Measurements from ENCODE around the gene RNU1-1.
"Not testable (repeated sequence)": the region's sequence is repeated elsewhere in the genome, so short reads cannot be mapped to it uniquely, and the experiment has no call there.

The RNU1-1 gene

DNA sequence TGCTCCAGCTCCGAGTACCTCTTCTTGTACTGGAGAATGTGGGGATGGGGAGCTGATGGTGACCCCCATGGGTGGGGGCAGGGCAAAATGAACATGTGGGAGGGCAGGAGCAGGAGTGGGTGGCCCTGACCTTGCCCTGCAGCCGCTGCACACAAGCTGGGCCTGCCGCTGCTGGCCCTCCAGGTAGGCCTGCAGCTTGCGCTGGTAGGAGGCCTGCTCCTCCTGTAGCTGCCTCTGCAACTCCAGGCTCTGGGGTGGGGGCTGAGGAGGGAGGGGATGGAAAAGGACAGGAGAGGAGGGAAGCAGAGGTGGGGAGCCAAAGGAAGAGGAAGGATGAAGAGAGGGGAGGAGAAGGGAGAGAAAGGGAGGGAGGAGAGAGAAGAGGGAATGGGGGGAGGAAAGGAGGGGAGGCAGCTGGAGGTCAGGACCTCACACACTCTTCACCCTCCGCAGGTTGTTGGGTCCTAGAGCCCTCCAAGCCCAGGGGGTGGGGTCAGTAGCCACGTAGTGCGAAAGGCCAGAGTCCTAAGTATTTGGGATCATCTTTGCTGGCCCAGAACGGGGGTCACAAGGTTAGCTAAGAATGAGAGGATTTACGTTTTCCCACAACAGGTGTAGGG lies 22.9 kb downstream of the RNU1-1 start:
- no peak for DNase-seq

DNA sequence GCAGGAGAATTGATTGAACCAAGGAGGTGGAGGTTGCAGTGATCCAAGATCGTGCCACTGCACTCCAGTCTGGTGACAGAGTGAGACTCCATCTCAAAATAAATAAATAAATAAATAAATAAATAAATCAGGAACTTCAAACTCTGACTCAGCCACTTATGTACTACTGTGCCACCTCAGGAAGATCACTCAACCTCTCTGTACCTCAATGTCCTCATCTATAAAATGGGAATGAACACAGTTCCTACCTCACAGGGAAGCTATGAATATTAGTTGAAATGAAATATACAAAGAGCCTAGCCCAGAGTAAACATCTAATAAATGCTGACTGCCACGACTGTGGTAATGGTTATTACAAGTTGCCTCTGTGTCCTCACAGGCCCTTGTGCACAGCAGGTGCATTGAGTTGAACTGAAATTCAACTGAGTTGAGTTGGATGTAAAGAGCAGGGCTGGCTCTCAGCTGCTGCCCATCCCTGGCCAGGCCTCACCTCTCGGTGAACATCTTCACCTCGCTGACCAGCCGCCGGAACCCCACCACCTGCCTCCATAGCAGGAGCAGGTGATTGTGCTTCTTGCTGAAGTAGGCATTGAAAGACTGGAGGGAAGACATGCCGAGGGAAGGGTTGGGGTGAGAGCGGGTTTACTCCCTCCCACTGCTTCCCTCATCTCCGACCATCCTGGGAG lies 24.7 kb downstream of the RNU1-1 start:
- DNase-seq, result not testable (repeated sequence)

DNA sequence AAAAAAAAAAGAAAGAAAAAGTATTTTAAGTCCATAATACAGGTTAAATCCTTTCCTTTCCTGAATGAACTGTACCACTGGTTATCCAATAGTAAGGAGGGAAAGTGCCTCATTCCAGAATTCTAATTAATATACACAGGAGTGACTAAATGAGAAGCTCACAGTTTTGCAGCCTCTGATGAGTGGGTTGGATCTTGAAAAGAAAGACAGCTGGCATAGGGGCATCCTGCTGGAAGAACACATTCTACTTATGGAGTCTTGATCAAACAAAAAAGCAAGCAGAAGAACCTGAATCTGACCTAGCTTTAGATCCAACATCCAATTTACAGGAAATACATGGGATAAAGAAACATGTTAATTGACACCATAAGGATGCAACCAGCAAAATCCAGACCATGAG lies 27.1 kb downstream of the RNU1-1 start:
- DNase-seq, result not testable (repeated sequence)

DNA sequence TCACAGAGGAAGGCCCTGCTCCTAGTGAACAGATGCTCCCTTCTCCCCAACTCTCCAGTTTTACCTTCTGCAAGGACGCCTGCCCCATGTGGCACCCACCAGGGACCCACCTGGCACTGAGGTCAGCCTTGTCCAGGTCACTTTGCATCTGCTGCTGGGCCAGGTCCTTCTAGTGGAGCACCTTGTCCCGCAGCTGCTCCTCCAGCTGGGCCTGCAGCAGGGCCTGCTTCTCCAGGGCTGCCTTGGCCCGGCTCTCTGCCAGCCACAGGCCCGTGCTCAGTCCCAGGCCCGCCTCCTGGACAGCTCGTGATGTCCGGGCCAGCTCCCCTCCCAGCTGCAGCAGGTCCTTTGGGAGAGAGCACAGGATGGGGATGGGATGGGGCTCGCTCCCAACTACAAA lies 27.8 kb downstream of the RNU1-1 start:
- DNase-seq, result not testable (repeated sequence)

DNA sequence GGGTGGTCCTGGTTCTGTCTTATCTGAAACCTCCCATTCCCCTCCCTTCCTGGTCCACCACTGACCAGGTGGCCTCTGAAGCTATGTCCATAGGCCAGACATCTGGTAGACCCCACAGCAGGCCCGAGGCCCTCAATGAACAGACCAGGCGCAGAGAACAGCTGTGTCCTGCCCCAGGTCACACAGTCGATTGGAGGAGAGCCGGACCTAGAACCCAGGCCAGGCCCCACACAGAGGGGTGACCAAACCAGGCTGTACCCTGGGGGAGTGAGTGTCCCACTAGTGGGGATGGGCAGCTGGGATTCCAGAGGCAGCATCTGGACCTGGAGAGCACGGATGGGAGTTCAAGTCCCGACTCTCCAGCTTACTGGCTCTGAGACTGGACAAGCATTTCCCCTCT lies 29.2 kb downstream of the RNU1-1 start:
- DNase-seq, result no peak

DNA sequence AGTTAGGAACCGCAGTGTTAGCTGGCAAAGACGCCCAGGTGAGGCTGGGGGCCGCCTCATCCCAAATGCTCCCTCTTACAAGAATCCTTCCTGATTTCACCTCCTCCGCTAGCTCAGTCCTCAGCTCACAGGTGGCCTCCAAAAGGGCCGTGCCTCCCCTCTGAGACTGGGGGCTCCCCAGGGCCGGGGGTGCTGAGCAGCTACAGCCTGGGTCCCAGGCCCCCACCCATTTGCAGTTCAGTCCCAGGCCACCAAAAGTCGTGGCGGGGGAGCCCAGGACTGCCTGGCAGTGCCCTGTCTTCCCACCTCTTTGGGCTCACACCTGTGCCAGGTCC lies 29.6 kb downstream of the RNU1-1 start:
- DNase-seq, result no peak

DNA sequence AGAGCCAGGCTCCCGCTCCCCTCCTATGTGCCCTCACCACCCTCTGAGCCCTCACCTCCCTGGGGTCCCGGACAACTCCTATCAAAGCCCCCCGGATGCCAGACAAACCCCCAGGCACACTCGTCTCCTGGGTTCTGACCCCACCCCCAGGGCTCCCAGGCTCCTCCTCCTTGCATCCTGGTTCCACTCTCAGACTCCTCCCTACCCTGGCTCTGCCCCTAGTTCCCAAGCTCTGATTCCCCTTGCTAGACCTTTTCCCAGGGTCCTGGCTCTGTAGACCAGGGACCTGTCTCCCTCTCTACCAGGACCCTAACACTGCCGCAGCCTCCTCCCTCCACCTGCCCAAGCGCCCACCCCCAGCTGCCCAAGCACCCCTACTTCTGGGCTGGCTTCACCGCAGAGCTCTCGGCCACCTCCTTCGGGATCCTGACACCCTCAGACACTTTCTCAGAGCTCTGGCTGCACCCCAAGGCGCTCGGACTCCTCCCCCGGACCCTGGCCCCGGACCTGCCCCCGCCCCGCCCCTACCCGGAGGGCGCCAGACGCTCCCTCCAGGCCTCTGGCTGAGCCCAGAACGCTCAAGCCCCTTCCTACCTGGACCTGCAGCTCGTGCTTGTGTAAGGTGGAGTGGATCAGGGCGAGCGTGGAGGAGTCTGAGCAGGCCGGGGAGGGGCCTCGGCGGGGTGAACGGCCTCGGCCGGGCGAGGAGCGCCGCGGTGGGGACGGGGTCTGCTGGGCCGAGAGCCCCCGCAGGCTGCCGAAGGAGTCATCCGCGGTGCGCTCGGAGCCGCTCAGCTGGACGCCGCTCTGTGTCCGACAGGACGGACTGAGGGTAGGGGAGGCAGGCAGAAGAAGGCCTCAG lies 30.2 kb downstream of the RNU1-1 start:
- not testable (repeated sequence) for DNase-seq

DNA sequence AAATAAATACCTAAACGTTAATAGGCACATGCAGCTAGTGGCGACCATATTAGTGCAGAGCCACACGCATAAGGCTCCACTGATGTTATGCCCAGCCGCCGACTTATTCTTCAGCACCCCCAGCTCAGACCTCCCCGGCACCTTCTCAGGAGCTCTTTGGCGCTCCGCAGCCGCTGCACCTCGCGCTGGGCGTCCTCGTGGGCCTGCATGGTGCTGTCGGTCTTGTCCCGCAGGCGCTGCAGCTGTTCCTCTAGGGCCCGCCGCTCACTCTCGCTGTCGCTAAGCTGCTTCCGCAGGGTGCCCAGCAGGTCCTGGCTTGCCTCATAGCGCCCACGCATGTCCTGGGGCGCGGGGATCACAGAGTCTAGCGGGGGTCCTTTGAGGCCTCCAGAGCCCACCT lies 30.9 kb downstream of the RNU1-1 start:
- DNase-seq, result not testable (repeated sequence)

DNA sequence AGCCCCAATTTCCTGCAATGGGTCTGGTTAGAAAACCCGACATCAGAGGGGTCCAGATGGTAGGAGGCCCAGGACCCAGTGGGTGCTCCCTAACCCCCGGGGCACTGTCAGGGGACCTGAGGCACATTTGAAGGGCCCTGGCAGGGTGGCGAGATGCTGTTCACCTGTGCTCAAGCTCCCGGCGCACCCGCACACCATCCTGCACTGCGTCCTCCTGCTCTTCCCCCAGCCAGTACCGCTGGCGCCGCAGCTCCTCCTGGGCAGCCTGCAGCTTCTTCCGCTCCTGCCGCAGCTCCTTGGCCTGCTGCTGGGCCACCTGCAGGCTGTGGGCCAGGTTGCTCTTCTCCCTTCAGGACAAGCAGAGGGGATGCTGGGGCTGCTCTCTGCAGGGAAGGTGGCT lies 36.0 kb downstream of the RNU1-1 start:
- no peak for DNase-seq

DNA sequence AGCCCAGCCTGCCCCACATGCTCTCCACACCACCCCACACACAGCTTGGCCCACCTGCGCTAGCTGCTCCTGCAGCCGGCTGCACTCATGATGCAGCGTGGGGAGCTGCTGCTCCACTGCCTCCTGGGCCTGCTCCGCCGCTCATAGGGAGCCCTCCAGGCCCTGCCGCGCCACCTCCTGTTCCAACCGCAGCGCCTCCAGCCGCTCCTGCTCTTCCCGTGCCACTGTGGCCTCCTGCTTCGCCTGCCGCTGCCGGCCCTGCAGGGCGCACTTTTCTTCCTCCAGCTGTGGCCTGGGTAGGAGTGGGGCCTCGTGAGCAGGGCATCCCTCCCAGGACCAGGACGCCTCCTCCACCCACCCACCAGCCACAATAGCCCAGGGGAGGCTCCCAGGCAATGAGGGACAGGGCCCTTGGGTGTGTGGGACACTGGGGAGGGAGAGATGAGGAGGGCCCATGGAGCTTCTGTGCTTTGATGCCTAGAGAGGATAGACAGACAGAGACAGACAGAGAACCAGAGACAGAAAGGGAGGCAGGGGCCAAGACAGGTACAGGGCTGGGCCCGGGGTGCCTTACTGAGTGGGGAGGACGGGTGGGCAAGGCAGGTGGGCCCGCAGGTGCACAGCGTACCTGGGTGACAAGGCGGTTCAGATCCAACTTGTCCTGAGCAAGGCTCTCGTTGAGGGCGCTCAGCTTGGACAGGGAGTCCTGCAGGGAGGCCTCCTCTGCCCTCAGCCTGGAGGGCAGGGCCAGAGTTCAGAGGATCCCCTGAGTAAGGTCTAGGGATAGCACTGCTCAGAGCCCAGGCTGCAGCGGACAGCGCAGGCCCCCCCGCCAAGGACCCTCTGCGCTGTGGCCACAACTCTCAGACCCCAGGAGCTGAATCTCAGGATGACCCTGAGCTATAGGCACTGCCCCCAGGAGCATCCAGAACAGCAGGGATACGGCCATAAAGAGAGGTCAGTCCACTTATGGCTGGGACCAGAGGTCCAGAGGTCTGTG lies 38.0 kb downstream of the RNU1-1 start:
- not testable (repeated sequence) for DNase-seq

DNA sequence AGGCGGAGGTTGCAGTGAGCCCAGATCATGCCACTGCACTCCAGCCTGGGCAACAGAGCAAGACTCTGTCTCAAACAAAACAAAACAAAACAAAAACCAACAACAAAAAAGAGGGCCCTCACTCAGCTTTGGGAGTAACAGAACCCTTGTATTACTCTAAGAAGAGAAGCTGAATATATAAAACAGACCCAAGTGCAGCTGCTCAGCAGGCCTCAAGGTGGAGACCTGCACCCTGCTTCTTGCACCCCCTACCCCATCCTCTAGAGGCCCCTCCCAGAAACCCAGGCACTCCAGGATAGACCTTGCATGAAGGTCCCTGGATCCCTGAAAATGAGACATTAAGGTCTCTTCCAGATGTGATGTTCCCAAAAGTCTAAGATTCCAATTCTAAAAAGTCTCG lies 39.2 kb downstream of the RNU1-1 start:
- DNase-seq, result not testable (repeated sequence)

DNA sequence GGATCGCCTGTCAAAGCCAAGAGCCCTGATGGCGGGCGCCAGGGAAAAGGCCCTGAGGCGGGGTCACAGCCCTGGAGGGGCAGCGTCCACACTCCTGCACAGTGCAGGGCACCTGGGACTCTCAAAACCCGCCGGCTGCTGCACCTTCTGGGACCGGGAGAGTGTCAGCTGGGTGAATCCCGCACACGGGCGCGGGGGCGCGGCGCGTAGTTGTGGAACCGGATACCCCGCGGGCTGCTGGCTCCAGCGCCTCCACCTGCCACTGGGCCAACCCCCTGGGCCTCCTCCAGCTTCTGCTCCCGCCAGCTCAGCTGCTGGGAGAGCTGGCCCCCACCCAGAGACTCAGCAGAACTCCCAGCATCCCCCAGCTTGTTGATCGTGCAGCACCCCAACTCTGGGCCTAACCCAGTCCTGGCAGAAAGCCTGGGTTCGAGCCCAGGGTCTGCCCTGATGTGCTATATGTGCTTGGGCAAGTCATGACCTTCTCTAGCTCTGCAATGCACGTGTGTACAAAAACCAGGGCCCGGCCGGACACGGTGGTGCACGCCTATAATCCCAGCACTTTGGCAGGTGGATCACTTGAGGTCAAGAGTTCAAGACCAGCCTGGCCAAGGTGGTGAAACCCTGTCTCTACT lies 39.8 kb downstream of the RNU1-1 start:
- DNase-seq, result no peak

DNA sequence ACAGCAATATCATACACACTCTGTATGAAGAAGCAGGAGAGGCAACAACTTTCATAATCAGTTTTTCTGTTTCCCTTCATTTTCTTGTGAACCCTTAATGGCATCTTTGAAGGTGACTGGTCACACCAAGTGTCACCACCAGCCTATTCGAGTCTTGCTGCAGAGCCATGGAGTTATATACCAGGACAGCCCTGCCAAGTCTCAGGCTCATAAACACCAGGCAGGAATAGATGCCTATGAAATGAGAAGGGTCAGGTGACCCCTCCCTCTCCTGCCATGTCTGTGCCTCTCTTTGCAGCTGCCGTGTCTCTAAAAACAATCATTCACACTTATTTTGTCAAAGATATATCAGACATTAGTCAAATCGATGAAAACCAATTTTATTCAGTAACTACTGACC lies 45.5 kb downstream of the RNU1-1 start:
- DNase-seq, result no peak

DNA sequence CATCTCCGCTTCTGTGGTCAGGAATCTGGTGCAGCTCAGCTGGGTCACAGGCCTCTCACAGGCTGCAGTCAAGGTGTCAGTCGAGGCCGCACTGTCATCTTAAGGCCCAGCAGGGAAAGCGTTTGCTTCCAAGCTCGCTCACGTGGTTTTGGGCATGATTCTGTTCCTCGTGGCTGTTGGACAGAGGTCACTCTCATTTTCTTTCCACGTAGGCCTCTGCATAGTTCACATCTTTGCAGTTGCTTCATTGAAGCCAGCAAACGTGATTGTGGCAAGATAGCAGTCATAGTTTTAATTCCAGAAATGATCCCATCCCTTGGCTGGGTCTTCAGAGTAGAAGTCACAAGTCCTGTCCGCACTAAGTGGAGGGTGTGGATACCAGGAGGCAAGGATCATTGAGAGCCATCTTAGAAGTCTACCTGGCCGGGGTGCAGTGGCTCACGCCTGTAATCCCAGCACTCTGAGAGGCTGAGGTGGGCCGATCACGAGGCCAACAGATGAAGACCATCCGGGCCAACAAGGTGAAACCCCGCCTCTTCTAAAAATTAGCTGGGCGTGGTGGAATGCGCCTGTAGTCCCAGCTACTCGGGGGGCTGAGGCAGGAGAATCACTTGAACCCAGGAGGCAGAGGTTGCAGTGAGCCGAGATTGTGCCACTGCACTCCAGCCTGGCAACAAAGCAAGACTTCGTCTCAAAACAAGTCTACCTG lies 49.0 kb downstream of the RNU1-1 start:
- DNase-seq, result no peak

All from suppressor macrophage (primary cell).